Measurements from ENCODE around the gene SMS.
A peak's percentile ranks its signal among the peaks of the same experiment; 100 is the strongest.

Gene SMS

DNA sequence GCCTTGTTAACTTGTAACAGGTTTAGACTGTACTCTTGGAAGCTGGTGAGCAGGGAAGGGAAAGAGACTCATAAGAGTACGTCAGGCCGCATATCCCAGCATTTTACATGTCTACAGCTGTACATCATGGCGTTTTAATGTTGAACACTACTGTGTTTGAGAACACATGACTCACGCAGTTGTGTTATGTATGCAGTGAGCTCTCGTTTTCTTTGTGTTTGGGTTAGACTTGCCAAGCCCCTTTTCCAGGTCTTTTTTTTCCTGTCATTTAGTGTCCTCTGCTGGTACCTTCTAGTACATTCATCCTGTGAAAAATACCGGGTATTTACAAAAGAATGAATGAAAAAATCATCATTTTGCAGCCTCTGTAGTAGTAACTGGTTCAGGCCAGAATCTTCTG, 35.3 kb downstream of the SMS start:
- no peak for DNase-seq (ENCODE audit: low read depth in 2 of 2, low spot score in 1 of 2)

DNA sequence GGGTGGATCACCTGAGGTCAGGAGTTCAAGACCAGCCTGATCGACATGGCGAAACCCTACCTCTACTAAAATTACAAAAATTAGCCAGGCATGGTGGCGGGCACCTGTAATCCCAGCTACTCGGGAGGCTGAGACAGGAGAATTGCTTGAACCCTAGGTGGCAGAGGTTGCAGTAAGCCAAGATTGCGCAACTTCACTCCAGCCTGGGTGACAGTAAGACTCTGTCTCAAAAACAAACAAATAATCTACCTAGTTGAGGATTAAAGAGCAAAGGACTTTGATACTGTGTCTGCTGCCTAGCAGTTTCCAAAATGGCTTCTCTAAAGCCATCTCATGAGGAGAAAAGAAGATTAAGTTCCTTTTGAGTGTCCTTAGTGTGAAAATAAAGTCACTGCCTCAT, 37.8 kb downstream of the SMS start:
- no peak for DNase-seq (ENCODE audit: low read depth in 2 of 2, low spot score in 1 of 2)

DNA sequence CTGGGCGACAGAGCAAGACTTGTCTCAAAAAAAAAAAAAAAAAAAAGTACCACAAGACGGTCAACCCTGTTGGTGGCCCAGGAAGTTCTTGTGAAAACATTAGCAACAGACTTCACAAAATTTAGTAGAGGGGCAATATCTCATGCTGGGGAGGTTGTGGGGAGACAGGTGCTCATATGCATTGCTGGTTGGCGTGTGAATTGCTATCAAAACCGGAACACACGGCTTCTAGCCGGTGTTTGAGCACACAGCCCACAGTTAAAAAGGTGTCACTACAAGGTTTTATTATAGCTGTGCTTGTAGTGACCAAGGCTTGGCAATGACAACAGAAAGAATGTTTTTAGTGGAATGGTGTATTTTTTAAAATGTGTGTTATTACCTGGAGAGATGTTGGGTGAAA, 41.8 kb downstream of the SMS start:
- no peak for DNase-seq (ENCODE audit: low read depth in 2 of 2, low spot score in 1 of 2)

DNA sequence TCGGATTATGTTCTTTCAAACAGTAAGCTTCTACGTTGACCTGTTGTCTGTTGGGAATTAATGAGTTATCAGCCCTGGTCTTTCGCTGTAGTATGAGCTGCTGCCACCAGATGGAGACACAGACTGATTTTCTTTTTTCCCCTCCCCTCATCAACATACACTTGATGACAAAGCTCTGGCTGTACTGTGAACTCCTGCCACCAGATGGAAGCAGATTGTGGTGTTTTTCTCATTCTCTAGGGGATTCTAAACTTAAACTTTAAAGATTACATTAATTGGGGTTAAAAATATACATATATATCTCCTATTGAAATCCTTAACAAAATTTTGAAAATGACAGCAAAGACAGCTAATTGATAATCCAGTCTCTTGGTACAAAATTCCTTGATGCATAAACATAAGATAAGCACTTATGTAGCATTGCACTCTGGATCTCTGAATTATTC, 44.8 kb downstream of the SMS start:
- peak; percentile 14 to 31 for DNase-seq (ENCODE audit: low read depth in 2 of 2, low spot score in 1 of 2)

DNA sequence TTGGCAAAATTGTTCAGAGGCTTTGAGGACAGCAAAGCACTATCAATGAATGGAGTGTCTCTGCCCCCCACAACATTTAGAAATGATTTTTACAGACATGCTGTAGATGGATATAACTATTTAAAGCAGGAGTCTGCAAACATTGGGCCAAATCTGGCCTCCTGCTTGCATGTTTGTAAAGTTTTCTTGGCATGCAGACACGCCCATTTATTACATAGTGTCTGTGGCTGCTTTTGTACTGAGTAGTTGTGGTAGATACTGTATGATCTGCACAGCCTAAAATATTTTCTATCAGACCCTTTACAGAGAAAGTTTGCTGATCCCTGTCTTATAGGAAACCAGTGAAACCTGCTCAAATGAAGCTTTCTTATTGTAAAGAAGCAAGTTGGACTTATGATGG, 46.1 kb downstream of the SMS start:
- no peak for DNase-seq (ENCODE audit: low read depth in 2 of 2, low spot score in 1 of 2)

DNA sequence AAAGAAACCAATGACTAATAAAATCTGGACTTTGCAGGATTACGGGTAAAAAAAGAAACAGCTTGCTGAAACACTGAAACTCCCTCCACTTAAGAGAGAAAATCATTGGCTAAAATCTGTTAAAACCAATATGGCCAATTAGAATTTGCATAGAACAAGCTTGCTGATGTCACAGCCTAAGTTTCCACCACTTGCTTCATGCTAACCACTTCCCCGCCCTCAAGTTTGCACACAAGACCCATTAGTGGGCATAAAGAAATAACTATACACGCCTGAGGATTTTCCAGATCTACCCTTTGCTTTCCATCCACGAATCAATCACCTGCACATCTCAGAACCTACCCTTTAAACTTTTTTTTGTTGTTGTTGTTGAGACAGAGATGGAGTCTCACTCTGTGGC, 48.9 kb downstream of the SMS start:
- DNase-seq (ENCODE audit: low read depth in 2 of 2, low spot score in 1 of 2), result no peak

DNA sequence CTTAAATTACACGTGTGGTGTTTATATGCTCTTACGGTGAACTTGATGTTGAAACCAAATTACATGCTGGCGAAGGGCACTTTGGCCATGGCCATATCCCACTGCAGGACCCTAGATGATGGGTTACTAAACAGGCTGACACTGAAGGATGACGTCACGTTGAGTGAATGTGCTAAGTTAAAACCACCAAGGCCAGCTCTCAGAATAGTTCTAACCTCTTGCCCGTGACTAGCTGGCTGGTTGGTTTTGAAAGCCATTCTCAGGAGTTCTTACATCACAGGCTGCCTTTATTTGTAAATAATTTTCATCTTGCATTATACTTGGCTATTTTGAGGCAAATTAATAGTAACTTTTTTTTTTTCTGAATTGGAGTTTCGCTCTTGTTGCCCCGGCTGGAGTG, 50.3 kb downstream of the SMS start:
- no peak for DNase-seq (ENCODE audit: low read depth in 2 of 2, low spot score in 1 of 2)

DNA sequence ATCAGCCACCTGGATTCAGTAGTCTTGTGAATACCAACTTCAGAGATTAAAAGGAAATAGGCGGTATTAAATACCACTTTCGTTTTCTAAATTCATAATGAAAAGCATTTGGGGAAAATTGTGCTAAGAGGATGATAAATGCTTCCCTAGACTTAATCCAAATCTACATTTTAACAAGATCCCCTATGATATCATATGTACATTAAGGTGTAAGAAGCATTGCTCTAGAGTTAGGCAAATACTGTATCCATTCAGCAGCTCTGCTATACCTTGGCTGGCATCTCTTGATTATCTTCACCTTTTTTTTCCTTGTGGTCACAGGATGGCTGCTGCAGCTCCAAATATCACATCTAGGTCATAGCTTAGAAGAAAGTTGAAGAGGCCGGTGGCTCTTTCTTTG, 51.0 kb downstream of the SMS start:
- no peak for DNase-seq (ENCODE audit: low read depth in 2 of 2, low spot score in 1 of 2)

DNA sequence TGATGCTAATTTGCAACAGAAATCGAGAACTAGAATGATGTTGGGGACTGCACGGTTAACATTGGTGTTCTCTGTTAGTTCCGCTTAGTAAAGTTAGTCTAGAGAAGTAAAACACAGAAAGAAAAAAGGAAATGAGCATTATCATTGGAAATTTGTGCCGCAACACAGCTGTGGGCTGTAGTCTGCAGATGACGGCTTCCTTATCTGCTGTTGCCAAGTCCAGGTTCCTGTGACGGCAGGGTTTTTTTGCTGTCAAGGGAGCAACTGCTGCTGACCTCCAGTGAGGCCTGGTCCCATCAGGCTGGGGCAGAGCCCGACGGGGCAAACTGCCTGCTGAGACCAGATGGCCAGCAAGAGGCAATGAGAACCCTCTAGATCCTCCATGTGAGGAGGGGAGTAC, 52.8 kb downstream of the SMS start:
- no peak for DNase-seq (ENCODE audit: low read depth in 2 of 2, low spot score in 1 of 2)

DNA sequence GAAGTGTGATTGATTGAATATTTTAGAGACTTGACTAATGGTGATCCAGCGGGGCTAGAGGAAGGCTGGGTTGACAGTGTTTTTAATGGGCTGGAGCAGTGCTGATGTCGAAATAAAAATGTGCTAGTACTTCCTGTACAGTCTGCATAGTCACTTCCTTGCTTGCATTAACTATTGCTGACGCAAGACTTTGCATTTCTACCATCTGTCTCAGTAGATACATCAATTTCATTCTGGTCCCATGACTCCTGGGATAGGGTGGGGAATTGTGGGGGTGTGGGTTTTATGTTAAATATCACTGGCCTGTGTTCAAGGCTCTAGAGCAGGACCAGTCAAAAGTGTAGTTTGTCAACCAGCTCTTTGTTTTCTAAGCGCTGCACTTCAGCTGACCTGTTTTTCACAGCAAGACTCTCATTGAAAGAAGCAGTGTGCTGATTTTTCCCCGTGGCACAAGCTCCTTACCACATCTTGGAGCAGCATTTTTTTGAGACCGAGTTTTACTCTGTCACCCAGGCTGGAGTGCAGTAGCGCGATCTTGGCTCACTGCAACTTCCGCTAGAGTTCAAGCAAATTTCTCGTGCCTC, 56.5 kb downstream of the SMS start:
- DNase-seq (ENCODE audit: low read depth in 2 of 2, low spot score in 1 of 2), result no peak

DNA sequence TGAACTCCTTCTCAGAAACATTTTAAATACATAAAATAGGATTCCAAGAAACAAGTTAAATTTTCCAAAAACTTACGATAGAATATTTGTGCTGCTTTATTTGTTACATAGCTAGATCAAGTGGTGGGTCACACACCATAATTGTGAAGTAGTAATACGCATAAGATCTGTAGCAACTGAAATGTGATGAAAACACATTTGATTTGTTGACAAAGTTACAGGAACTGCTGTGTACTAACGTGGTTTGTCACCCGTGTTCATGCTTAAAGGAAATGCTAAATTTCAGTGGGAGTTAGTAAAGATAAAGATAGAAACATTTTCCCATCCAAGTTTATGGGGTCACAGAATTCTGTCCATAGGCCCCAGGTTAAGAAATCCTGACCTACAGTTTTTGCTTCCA, 57.5 kb downstream of the SMS start:
- DNase-seq (ENCODE audit: low read depth in 2 of 2, low spot score in 1 of 2), result no peak

DNA sequence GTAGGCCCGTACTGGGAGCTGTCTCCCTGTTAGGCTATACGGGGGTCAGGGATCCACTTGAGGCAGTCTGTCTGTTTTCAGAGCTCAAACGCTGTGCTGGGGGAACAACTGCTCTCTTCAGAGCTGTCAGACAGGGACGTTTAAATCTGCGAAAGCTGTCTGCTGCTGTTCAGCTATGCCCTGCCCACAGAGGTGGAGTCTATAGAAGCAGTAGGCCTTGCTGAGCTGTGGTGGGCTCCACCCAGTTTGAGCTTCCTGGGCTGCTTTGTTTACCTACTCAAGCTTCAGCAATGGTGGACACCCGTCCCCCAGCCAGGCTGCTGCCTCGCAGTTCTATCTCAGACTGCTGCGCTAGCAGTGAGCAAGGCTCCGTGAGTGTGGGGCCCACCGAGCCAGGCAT, 64.4 kb downstream of the SMS start:
- no peak for DNase-seq (ENCODE audit: low read depth in 2 of 2, low spot score in 1 of 2)

DNA sequence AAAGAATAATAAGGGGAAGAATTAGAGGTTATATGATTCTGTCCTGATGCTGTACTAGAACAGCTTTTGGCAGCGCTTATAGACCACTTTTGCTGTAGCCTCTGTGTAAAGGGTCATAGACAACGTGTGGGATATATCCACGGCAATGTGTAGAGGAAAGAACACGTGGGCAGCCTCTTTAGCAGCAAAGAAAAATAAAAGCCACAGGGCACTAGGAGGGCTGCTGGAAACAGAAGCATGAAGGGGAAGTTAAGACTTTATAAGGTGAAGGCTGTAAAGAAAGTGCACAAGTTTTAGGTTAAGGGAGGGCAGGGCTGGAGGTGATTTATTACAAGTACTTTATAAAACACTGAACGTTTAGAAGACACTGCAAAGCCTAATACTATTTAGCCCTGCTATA, 71.5 kb downstream of the SMS start:
- no peak for DNase-seq (ENCODE audit: low read depth in 2 of 2, low spot score in 1 of 2)

DNA sequence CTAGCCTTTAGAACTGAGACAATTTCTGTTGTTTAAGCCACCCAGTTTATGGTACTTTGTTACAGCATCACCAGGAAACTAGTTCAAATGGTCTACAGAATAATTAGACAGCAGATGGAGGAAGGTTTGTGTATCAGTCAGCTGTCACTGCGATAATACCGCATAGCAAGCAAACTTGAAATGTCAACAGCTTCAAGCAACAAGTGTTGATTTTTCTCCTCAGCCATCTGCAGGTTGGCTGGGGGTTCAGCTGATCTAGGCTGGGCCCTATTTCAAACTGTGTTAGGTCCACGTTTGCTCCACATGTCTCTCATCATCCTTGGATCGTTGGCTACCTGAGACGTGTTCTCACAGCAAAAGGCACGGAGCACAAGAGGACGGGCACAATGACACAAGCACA, 72.4 kb downstream of the SMS start:
- no peak for DNase-seq (ENCODE audit: low read depth in 2 of 2, low spot score in 1 of 2)

DNA sequence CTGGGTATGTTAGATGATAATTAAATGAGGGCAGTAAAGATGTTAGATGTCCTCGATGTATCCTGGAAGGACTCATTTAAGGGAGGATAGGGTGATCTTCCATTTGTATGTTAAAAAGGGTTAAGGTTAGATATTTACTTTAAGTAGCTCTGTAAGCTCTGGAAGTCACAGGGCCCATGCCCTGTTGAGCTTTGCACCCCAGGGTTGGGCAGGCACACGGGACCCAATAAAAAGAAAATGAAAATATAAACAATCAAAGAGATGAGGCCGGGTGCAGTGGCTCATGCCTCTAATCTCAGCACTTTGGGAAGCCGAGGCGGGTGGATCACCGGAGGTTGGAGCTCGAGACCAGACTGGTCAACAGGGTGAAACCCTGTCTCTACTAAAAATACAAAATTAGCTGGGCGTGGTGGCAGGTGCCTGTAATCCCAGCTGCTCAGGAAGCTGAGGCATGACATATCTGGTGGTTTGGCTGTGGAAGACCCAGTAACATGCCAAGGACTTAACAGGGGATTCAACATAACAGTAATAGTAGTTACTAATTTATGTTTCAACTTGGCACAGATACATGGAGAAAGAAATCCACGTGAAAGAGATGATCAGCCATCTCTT, 74.7 kb downstream of the SMS start:
- DNase-seq (ENCODE audit: low read depth in 2 of 2, low spot score in 1 of 2), result no peak

DNA sequence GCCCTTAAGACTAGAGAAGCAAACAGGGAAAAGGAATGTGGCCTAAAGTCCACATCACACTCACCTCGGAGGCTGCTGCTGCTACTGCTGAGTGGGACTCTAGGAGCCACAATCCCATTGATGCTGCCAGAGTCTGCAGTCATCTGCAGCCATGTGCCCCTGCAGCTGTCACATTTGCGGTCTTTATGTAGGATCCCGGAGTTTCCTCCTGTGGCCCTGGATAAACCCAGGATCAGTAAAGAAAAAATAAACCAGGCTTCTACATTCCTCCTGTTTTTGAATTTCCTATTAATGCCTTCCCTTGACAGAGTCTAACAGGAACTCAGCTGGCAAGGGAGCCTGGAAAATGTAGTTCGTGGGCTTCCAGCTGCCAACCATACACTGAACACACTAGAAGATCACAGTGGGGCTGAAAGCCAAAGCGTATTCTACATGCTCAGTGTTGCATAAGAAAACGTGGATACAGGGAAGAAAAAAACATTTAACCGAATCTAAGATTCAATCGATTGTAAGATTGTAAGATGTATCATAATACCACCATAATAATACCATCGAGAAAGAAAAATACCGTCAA, 81.3 kb downstream of the SMS start:
- DNase-seq (ENCODE audit: low read depth in 2 of 2, low spot score in 1 of 2), result no peak

DNA sequence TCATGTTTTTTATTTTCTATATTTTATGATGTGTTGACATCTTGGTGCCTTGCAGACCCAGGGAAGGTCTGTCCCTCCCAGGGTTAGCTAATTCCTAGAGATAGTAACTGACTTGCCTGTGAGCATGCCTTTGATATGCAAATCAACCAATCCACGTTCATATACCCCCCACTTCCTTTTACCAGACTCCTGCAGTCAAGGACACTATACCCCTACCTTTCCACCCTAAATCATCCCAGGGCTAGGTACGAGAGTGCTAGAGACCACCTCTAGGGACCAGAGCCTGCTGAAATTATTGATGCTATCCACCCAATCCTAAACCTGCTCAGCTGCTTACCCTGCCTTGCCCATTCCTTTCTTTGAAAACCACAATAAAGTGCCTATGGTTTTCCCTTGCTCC, 84.1 kb downstream of the SMS start:
- DNase-seq (ENCODE audit: low read depth in 2 of 2, low spot score in 1 of 2), result no peak

DNA sequence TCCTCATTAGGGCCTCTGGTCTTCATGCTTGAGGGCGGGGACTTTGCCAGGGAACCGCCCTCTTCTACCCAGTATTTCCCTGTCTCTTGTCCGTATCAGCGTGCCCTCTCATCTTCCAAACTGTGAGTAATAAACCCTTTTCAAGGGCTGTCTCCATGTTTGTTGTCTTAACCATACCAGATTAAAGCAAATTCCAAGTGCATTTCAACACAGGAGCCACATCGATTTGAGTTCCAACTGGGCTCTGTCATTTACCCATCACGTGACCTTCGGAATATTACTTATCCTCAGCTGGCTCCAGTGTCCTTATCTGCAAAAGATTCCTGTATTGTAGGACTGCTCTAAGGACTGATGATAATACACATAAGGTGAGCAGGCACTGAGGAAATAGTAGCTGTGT, 85.2 kb downstream of the SMS start:
- DNase-seq (ENCODE audit: low read depth in 2 of 2, low spot score in 1 of 2), result no peak

DNA sequence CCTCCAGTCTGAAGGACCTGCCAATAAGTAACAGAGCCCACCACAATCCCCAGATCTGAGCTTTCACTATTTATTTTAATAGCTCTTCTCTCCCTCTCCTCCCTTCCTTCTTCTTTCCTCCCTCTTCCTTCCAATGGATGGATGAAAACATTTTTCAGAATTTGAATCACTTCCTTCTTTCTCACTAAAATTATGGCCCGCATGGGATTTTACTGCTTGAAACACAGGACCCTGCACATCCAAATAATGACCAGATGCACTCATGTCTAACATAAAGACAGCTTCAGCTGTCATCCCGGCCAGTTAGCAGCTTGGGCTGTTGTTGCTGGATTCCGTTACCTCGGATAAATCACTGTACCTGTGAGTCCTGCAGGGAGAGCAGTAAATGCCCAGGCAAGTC, 86.2 kb downstream of the SMS start:
- DNase-seq (ENCODE audit: low read depth in 2 of 2, low spot score in 1 of 2), result no peak

DNA sequence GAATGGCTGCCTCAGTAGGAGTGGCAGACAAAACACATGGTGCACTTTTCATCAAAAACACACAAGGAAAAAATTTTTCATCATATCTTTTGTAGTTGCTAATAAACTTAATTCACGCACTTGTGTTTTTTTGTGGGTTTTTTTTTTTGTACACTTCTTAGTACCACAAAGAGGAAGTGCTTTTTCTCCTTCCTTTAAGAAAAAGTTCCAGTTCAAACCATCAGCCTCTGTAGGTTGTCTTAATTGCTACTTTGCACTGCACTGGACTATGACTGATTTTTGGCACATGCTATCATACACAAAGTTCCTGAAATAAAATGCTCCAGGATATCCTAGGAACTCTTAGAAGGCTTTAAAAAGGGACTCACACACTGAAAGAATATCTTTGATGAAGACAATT, 91.6 kb downstream of the SMS start, which contains the start of gene PHEX:
TSS of gene PHEX (plus strand) at position 242 of the 400 bp plus-strand sequence. CDS start 681 bp downstream, outside the sequence.
- no peak for DNase-seq (ENCODE audit: low read depth in 2 of 2, low spot score in 1 of 2)

DNA sequence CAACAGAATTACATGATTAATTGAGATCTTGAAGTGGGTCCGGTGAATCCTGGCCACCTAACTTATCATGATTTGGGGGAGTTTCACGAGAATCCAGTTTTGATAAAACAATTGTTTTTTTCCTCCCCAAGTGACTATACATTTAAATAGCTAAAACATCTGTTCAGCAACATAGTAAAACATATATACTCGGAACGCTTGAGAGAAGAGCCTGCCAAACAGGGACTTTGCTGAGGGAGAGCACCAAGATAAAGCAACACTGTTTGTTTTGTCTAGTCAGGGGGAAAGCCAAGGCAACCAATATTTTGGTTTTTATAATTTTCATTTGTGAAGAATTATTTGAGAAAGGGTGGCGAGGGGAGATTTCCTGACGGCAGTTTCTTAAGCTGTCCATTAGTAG, 92.0 kb downstream of the SMS start:
- DNase-seq (ENCODE audit: low read depth in 2 of 2, low spot score in 1 of 2), result no peak

DNA sequence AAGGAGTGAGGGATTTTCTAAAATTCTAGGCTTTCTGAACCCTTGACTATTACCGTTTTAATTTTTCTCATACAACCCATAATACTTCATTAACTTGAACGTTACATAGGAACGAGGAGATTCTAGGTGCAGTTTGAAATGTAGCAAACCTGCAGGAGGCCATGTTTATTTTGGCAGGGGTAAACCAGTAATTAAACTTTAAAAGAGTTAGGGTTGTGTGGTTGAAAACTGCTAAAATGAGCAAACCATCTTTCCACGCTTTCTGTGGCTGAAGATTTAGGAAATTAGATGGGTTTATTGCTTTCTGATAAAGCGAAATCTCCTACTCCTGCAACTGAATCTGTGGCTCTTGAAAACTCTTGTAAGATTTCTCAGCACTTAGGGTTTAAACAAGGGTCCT, 93.3 kb downstream of the SMS start:
- DNase-seq (ENCODE audit: low read depth in 2 of 2, low spot score in 1 of 2), result no peak

DNA sequence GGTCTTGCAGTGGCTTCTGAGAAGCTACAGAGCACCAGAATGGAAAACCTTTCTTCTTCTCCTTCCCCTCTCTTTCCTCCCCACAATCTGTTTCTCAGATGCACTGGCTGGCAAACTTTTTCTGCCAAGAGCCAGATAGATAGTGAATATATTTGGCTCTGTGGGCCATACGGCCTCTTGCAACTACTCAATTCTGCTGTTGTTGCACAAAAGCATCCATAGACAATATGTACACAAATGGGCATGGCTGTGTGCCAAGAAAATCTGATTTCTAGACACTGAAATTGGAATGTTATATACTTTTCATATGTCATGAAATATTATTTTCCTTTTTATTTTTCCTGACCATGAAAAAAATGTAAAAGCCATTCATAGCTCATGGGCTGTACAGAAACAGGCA, 94.7 kb downstream of the SMS start:
- no peak for DNase-seq (ENCODE audit: low read depth in 2 of 2, low spot score in 1 of 2)
